Esophagus muscularis mucosa (tissue), 4 donors: Measurements from ENCODE around the gene TAX1BP1. TPM values are rescaled to one million over a fixed set of nuclear protein-coding genes. Genes with fewer than 3 reads are reported as not detected.

Experiments
- DNase-seq: peaks from one replicate; pipeline ENCODE4 v3.0.0-alpha.2; 2017; ENCODE audit errors: extremely low spot score
- H3K27ac ChIP-seq, 4 donors: fragments of 200-600 bp; sonication (generic); replicated peaks in 1 of 4; 1 replicate in 3 of 4; 2 replicates in 1 of 4; pipeline ENCODE4 v1.5.1; 2016 to 2019; ENCODE audit warnings: mild to moderate bottlenecking in 1 of 4
- H3K27me3 ChIP-seq, 4 donors: fragments of 200-600 bp; sonication (generic); one replicate each; pipeline versions ENCODE4 v1.5.1 to v1.6.0; 2016 to 2019
- H3K36me3 ChIP-seq, 4 donors: fragments of 200-600 bp; sonication (generic); one replicate each; pipeline ENCODE4 v1.5.1; 2016 to 2019
- H3K4me1 ChIP-seq, 4 donors: fragments of 200-600 bp; sonication (generic); one replicate each; pipeline ENCODE4 v1.5.1; 2016 to 2019
- H3K4me3 ChIP-seq, 4 donors: fragments of 200-600 bp; sonication (generic); 1 replicate in 2 of 4; 2 replicates in 2 of 4; pipeline ENCODE4 v1.5.1; 2016 to 2019; ENCODE audit warnings: mild to moderate bottlenecking in 4 of 4, moderate library complexity in 1 of 4
- H3K9me3 ChIP-seq, 4 donors: fragments of 200-600 bp; sonication (generic); 1 replicate in 3 of 4; 2 replicates in 1 of 4; pipeline ENCODE4 v1.5.1; 2016 to 2019
- EP300 ChIP-seq: sonication (generic); formaldehyde crosslinking; IDR thresholded peaks from one replicate; pipeline ENCODE4 v1.6.1; 2017; ENCODE audit warnings: antibody characterized with exemption
- POLR2A ChIP-seq: fragments of 450-650 bp; IDR thresholded peaks from one replicate; pipeline ENCODE4 v1.6.1; 2017; ENCODE audit warnings: antibody characterized with exemption, moderate library complexity, mild to moderate bottlenecking, low read depth
- POLR2AphosphoS5 ChIP-seq, 2 donors: sonication (generic); formaldehyde crosslinking; IDR thresholded peaks; one replicate each; pipeline ENCODE4 v1.6.1; 2017; ENCODE audit warnings: antibody characterized with exemption in 2 of 2
- WGBS: methylation state at CpG from one replicate; pipeline ENCODE4 v1.1.5; 2018; 5-methylcytosine and 5-hydroxymethylcytosine counted together
- intact Hi-C: fragments of 100-400 bp; cut with DNase I; formaldehyde crosslinking; loops from one replicate; pipeline ENCODE4 v1.15.1; 2023
- total RNA-seq, 4 donors: library from RNA; depleted of rRNA; stranded (reverse); fragments of >200 nt; gene quantifications; one replicate each; pipeline versions ENCODE4 v1.1.0 to v1.2.1, GENCODE V29; 2016
- TF ChIP-seq, protein P1 (sequence below), 3 experiments: fragments of 200-600 bp in 2 of 3; fragments of 450-650 bp in 1 of 3; sonication (generic) in 2 of 3; IDR thresholded peaks; one replicate each; pipeline ENCODE4 v1.5.1; 2017 to 2019; ENCODE audit warnings: antibody characterized with exemption in 3 of 3, mild to moderate bottlenecking in 2 of 3, moderate library complexity in 1 of 3

Gene TAX1BP1
- total RNA-seq, 4 donors from 2014 or later: 107 to 139 (median 127) TPM

DNA sequence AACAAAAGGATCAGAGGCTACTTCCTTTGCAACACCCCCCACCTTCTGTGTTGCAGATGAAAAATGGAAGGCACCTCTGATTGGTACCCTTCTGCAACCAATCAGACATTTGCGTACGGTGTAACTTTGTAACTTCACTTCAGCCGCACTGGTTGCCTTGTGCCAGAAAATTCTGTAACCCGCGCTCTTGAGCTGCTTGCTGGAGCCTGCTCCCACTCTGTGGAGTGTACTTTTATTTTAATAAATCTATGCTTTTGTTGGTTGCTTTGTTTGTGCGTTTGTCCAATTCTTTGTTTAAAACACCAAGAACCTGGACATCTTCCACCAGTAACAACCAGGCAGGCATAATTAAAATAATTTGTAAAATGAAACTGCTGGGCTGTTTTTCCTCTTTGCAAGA lies 31.5 kb upstream of the TAX1BP1 start:
- TF ChIP-seq POLR2A: no peak
- TF ChIP-seq, protein P1, sequence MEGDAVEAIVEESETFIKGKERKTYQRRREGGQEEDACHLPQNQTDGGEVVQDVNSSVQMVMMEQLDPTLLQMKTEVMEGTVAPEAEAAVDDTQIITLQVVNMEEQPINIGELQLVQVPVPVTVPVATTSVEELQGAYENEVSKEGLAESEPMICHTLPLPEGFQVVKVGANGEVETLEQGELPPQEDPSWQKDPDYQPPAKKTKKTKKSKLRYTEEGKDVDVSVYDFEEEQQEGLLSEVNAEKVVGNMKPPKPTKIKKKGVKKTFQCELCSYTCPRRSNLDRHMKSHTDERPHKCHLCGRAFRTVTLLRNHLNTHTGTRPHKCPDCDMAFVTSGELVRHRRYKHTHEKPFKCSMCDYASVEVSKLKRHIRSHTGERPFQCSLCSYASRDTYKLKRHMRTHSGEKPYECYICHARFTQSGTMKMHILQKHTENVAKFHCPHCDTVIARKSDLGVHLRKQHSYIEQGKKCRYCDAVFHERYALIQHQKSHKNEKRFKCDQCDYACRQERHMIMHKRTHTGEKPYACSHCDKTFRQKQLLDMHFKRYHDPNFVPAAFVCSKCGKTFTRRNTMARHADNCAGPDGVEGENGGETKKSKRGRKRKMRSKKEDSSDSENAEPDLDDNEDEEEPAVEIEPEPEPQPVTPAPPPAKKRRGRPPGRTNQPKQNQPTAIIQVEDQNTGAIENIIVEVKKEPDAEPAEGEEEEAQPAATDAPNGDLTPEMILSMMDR (IDR thresholded peaks at IDR 0.05): no peak
- no peak for TF ChIP-seq EP300
- TF ChIP-seq POLR2AphosphoS5 (IDR thresholded peaks at IDR 0.05): no peak
- no peaks in the 10 kb centered on the region for H3K27me3 ChIP-seq
- intact Hi-C loops: no loop called here
- no peaks in the 10 kb centered on the region for H3K9me3 ChIP-seq
- no peaks in the 10 kb centered on the region for H3K36me3 ChIP-seq
- no peak for DNase-seq
- H3K4me3 ChIP-seq: no peak overlapping the region
- 95% methylated on average over 6 of the region's 6 CpGs for WGBS
- H3K27ac ChIP-seq: no peak overlapping the region
- H3K4me1 ChIP-seq: peaks cover 0 to 3% (median 0%) of the 10 kb centered on the region in 4 donors

DNA sequence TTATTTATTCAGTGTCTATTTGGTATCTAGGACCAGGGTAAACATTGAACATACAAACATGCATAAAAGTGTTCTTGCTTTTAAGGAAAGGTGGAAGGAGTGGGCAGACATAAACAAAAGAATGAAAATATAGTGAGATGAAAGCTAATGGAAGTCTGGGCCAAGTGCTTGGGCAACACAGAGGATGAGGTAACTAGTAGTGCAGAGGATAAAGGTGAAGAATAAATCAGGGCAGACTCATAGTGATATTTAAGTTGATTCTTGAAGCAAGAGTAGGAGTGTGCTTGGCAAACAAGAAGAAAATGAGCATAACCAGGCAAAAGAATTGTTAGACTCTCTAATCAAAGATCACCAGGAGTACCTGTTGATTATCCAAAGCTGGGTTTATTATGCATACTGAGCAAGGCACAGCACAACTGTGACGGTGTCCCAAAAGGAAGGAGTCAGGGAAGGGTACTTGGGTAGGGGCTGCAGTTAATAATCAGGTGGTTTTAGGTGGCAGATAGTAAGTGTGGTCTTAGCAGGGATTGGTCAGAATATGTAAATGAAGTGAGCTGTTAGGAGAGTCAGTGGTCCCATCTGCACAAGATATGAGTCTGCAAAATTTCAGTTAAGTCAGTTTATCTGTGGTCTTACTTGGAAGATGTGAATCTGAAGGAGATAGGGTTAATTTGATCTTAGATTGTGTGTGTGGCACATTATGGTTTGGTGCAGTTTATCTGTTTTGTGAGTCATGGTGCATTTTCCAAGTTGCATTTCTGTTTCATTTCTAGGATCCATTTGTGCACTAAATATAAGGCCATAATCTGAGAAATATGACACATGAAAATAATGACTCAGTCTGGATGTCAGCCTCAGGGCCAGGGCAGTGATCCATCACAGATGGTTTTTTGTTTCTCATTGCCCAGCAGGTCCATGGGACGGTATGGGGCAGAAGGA lies 30.6 kb upstream of the TAX1BP1 start:
- Histone ChIP-seq H3K27ac (no peak overlapping the region), H3K4me1 (peaks cover 0 to 3% (median 0%) of the 10 kb centered on the region in 4 donors), H3K4me3 (no peak overlapping the region), H3K9me3 (no peaks in the 10 kb centered on the region), H3K36me3 (no peaks in the 10 kb centered on the region), H3K27me3 (no peaks in the 10 kb centered on the region)
- intact Hi-C loops: no loop called here
- TF ChIP-seq, protein P1 (IDR thresholded peaks at IDR 0.05): no peak
- TF ChIP-seq POLR2A (no peak), POLR2AphosphoS5 (IDR thresholded peaks at IDR 0.05) (no peak), EP300 (no peak)
- no peak for DNase-seq
- WGBS: 44% methylated on average over 2 of the region's 2 CpGs

DNA sequence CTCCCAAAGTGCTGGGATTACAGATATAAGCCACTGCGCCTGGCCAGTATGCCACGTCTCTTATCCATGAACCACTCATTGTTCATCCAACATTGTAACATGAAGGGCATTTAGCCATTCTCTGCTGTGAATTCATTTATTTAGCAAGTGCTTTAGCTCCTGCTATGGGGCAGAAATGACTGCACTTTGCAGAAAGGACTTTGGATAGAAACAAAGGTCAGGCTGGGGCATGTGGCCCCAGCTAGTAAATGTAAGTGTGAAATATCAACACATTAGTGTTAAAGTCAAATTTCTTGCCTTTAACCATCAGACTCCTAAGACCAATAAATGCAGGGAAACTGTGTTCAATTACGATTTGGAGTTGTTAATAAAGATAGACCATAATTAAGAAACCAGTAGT lies 27.7 kb upstream of the TAX1BP1 start:
- no peak overlapping the region for H3K27ac ChIP-seq
- no peak overlapping the region for H3K4me3 ChIP-seq
- peaks cover 0 to 4% (median 0%) of the 10 kb centered on the region in 4 donors for H3K27me3 ChIP-seq
- 86% methylated on average over 3 of the region's 3 CpGs for WGBS
- TF ChIP-seq POLR2A: no peak
- TF ChIP-seq, protein P1 (IDR thresholded peaks at IDR 0.05): no peak
- no peak for TF ChIP-seq POLR2AphosphoS5 (IDR thresholded peaks at IDR 0.05)
- no peak for TF ChIP-seq EP300
- H3K9me3 ChIP-seq: no peaks in the 10 kb centered on the region
- H3K4me1 ChIP-seq: peaks cover 0 to 3% (median 0%) of the 10 kb centered on the region in 4 donors
- intact Hi-C loops: no loop called here
- no peaks in the 10 kb centered on the region for H3K36me3 ChIP-seq
- no peak for DNase-seq

DNA sequence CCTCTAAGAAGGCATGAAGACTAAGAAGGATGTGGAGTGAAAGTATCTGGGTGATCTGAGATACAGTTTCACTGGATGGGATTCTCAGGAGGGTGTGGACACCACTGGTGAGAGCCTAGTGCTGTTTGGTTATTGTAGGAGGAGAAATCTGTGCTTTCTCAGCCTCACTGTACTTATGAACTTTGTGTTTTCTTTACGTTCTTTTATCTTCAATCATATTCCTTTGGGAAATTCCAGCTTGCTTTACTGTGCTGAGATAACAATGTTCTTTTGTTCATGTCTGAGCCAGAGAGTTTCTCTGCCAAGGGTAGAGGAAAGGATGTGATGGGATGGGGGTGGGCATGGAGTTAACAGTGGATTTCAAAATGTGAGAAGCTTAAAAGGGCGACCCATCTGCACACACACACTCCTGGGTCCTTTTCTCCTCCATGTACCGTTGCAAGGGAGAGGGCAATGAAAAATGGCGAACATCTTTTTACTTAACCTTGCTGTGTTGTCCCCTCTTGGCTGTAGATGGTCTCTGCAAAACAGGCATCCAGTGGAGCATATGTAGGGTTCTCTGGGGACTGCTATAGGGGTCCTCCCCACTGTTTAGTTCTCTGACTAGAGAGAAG lies 25.0 kb upstream of the TAX1BP1 start:
- TF ChIP-seq POLR2AphosphoS5 (IDR thresholded peaks at IDR 0.05): no peak
- no peak for TF ChIP-seq POLR2A
- no peak for TF ChIP-seq EP300
- TF ChIP-seq, protein P1 (IDR thresholded peaks at IDR 0.05): no peak
- intact Hi-C loops: no loop called here
- H3K27me3 ChIP-seq: peaks cover 0 to 4% (median 0%) of the 10 kb centered on the region in 4 donors
- no peaks in the 10 kb centered on the region for H3K36me3 ChIP-seq
- H3K4me3 ChIP-seq: no peak overlapping the region
- WGBS: 72% methylated on average over 4 of the region's 4 CpGs
- no peaks in the 10 kb centered on the region for H3K9me3 ChIP-seq
- H3K27ac ChIP-seq: no peak overlapping the region
- DNase-seq: no peak
- H3K4me1 ChIP-seq: no peaks in the 10 kb centered on the region
